ENCODE results near the gene FXYD4.
"Not testable (repeated sequence)": the region's sequence is repeated elsewhere in the genome, so short reads cannot be mapped to it uniquely, and the experiment has no call there.

The FXYD4 gene

GRCh38 chr10:43390333-43390732 lies 18.9 kb downstream of the FXYD4 start:
- no peak for TF ChIP-seq CTCF (IDR thresholded peaks at IDR 0.05; ENCODE audit: insufficient read depth, low read length, poor library complexity, severe bottlenecking)
- Histone ChIP-seq H3K36me3 (ENCODE audit: control insufficient read depth, insufficient read depth, low read length) (peaks cover 47% of the 10 kb centered on the region), H3K4me3 (replicated peaks; ENCODE audit: low read depth, low read length) (no peak overlapping the region), H3K27me3 (replicated peaks; ENCODE audit: control insufficient read depth, insufficient read depth, low read length) (no peaks in the 10 kb centered on the region)
- DNase-seq (ENCODE audit: extremely low read depth, insufficient read length) = no peak

- DNase-seq (ENCODE audit: extremely low read depth, insufficient read length) = no peak
- Histone ChIP-seq H3K4me3 (replicated peaks; ENCODE audit: low read depth, low read length) (no peak overlapping the region), H3K36me3 (ENCODE audit: control insufficient read depth, insufficient read depth, low read length) (peaks cover 47% of the 10 kb centered on the region)
These were observed 19.3 kb downstream of the FXYD4 start for GRCh38 chr10:43390759-43391158.

GRCh38 chr10:43391496-43391895 lies 20.1 kb downstream of the FXYD4 start:
- TF ChIP-seq CTCF (IDR thresholded peaks at IDR 0.05; ENCODE audit: insufficient read depth, low read length, poor library complexity, severe bottlenecking) = no peak
- Histone ChIP-seq H3K36me3 (ENCODE audit: control insufficient read depth, insufficient read depth, low read length) (peaks cover 46% of the 10 kb centered on the region), H3K4me3 (replicated peaks; ENCODE audit: low read depth, low read length) (no peak overlapping the region), H3K27me3 (replicated peaks; ENCODE audit: control insufficient read depth, insufficient read depth, low read length) (no peaks in the 10 kb centered on the region)
- DNase-seq (ENCODE audit: extremely low read depth, insufficient read length) = no peak

More at GRCh38 chr10:43390759-43391158, 19.3 kb downstream of the FXYD4 start:
- no peaks in the 10 kb centered on the region for H3K27me3 ChIP-seq (replicated peaks; ENCODE audit: control insufficient read depth, insufficient read depth, low read length)
- peak; percentile 45 for TF ChIP-seq CTCF (IDR thresholded peaks at IDR 0.05; ENCODE audit: insufficient read depth, low read length, poor library complexity, severe bottlenecking)

- DNase-seq (ENCODE audit: extremely low read depth, insufficient read length) = no peak
- TF ChIP-seq CTCF (IDR thresholded peaks at IDR 0.05; ENCODE audit: insufficient read depth, low read length, poor library complexity, severe bottlenecking) = no peak
- Histone ChIP-seq H3K27me3 (replicated peaks; ENCODE audit: control insufficient read depth, insufficient read depth, low read length) (no peaks in the 10 kb centered on the region), H3K36me3 (ENCODE audit: control insufficient read depth, insufficient read depth, low read length) (peaks cover 34% of the 10 kb centered on the region), H3K4me3 (replicated peaks; ENCODE audit: low read depth, low read length) (no peak overlapping the region)
These were observed 21.3 kb downstream of the FXYD4 start for GRCh38 chr10:43392748-43393147.

- H3K27me3 ChIP-seq (replicated peaks; ENCODE audit: control insufficient read depth, insufficient read depth, low read length) = not testable (repeated sequence)
These were observed 21.8 kb downstream of the FXYD4 start for GRCh38 chr10:43393186-43393585.

GRCh38 chr10:43393606-43394360 lies 22.3 kb downstream of the FXYD4 start:
- Histone ChIP-seq H3K36me3 (ENCODE audit: control insufficient read depth, insufficient read depth, low read length) (peaks cover 30% of the 10 kb centered on the region), H3K4me3 (replicated peaks; ENCODE audit: low read depth, low read length) (no peak overlapping the region), H3K27me3 (replicated peaks; ENCODE audit: control insufficient read depth, insufficient read depth, low read length) (no peaks in the 10 kb centered on the region)
- TF ChIP-seq CTCF (IDR thresholded peaks at IDR 0.05; ENCODE audit: insufficient read depth, low read length, poor library complexity, severe bottlenecking) = no peak
- no peak for DNase-seq (ENCODE audit: extremely low read depth, insufficient read length)

More at GRCh38 chr10:43393186-43393585, 21.8 kb downstream of the FXYD4 start:
- not testable (repeated sequence) for DNase-seq (ENCODE audit: extremely low read depth, insufficient read length); H3K4me3 ChIP-seq (replicated peaks; ENCODE audit: low read depth, low read length)
- peaks cover 34% of the 10 kb centered on the region for H3K36me3 ChIP-seq (ENCODE audit: control insufficient read depth, insufficient read depth, low read length)

Measured in GM06990 (cell line).